Endothelial cell of umbilical vein (primary cell): ENCODE data around the gene SPATS2L. TPM values are rescaled to one million over a fixed set of nuclear protein-coding genes. Genes with fewer than 3 reads are reported as not detected.

Source experiments
- BruUV-seq: library from RNA; stranded (reverse); fragments of 400-500 nt; replicated peaks from 2 replicates; lab custom pipeline; 2021; lab: Mats Ljungman, UMichigan
- CTCF ChIA-PET: fragments of 300-600, 350-600 bp; sonication (Branson Sonifier 250); formaldehyde crosslinking; loops from one replicate; lab custom pipeline; 2021; ENCODE audit warnings: antibody characterized with exemption, inconsistent platforms; lab: Charles Lee
- POLR2A ChIA-PET: fragments of 300-600, 350-600 bp; sonication (Branson Sonifier 250); formaldehyde crosslinking; loops from one replicate; lab custom pipeline; 2021; ENCODE audit warnings: antibody characterized with exemption, inconsistent platforms; lab: Charles Lee
- DNase-seq: peaks from one replicate; pipeline ENCODE4 v3.0.0-alpha.2; 2011; ENCODE audit warnings: low read depth, low spot score
- FAIRE-seq: peaks from 2 replicates; lab custom pipeline; 2011; peaks lifted over from hg19 to GRCh38; lab: Jason Lieb, UNC
- H2AFZ ChIP-seq: 2 replicates; pipeline ENCODE4 v1.6.0; 2012; ENCODE audit warnings: low read depth, low read length, control low read depth, inconsistent platforms
- H3K27ac ChIP-seq: 2 replicates; pipeline ENCODE4 v1.5.1; 2011; ENCODE audit warnings: low read depth, mild to moderate bottlenecking, control low read depth, low read length, moderate library complexity; ENCODE audit not compliant: insufficient read depth
- H3K27me3 ChIP-seq, 2 experiments: 2 replicates each; pipeline versions ENCODE4 v1.6.0 to v1.6.1; 2011; ENCODE audit warnings: low read length in 2 of 2, mixed read lengths in 1 of 2; ENCODE audit not compliant: control insufficient read depth in 2 of 2, insufficient read depth in 2 of 2
- H3K36me3 ChIP-seq, 2 experiments: 2 replicates in 1 of 2; 3 replicates in 1 of 2; pipeline ENCODE4 v1.5.1; 2011; ENCODE audit warnings: low read length in 2 of 2, mild to moderate bottlenecking in 1 of 2, moderate library complexity in 1 of 2; ENCODE audit not compliant: control insufficient read depth in 2 of 2, insufficient read depth in 2 of 2; ENCODE audit errors: extremely low read depth in 1 of 2
- H3K4me1 ChIP-seq: 3 replicates; pipeline ENCODE4 v1.5.1; 2011; ENCODE audit warnings: mild to moderate bottlenecking, low read length; ENCODE audit not compliant: control insufficient read depth, insufficient read depth; ENCODE audit errors: extremely low read depth
- H3K4me2 ChIP-seq: 2 replicates; pipeline ENCODE4 v1.6.1; 2011; ENCODE audit warnings: low read length, control low read depth, mixed read lengths; ENCODE audit not compliant: insufficient read depth
- H3K4me3 ChIP-seq, 3 experiments: fragments of 200-600 bp in 1 of 3; sonication (generic), shearing (Covaris generic) in 1 of 3; replicated peaks in 1 of 3; 2 replicates each; pipeline ENCODE4 v1.5.1; 2011 to 2016; ENCODE audit warnings: control low read depth in 3 of 3, low read length in 3 of 3, mild to moderate bottlenecking in 2 of 3, inconsistent platforms in 1 of 3, low read depth in 1 of 3, moderate library complexity in 1 of 3; ENCODE audit not compliant: insufficient read depth in 1 of 3
- H3K79me2 ChIP-seq: 2 replicates; pipeline ENCODE4 v1.6.0; 2012; ENCODE audit warnings: low read length, inconsistent platforms; ENCODE audit not compliant: control insufficient read depth, insufficient read depth
- H3K9ac ChIP-seq: replicated peaks from 2 replicates; pipeline ENCODE3; 2011; ENCODE audit warnings: low read length, control low read depth; ENCODE audit not compliant: insufficient read depth; ENCODE audit errors: extremely low read depth
- H3K9me1 ChIP-seq: replicated peaks from 3 replicates; pipeline ENCODE4 v1.6.0; 2011; ENCODE audit warnings: mild to moderate bottlenecking, low read length; ENCODE audit not compliant: control insufficient read depth, insufficient read depth; ENCODE audit errors: extremely low read depth
- H3K9me3 ChIP-seq: replicated peaks from 2 replicates; pipeline ENCODE4 v1.5.1; 2012; ENCODE audit warnings: low read length, inconsistent platforms; ENCODE audit not compliant: control insufficient read depth, insufficient read depth
- H4K20me1 ChIP-seq: replicated peaks from 2 replicates; pipeline ENCODE3; 2011; ENCODE audit warnings: mild to moderate bottlenecking, low read length; ENCODE audit not compliant: control insufficient read depth, insufficient read depth; ENCODE audit errors: extremely low read depth
- CTCF ChIP-seq, 2 donors: IDR thresholded peaks; 1 replicate in 1 of 2; 2 replicates in 1 of 2; pipeline ENCODE4 v1.5.1; 2011; ENCODE audit warnings: low read length in 2 of 2, mild to moderate bottlenecking in 2 of 2, moderate library complexity in 2 of 2, control low read depth in 1 of 2, inconsistent platforms in 1 of 2, low read depth in 1 of 2; ENCODE audit not compliant: insufficient read depth in 1 of 2; ENCODE audit errors: extremely low read depth in 1 of 2
- EZH2 ChIP-seq: IDR thresholded peaks from 2 replicates; pipeline ENCODE4 v1.6.1; 2012; ENCODE audit warnings: borderline replicate concordance, low read depth, mild to moderate bottlenecking, moderate library complexity, low read length, inconsistent platforms; ENCODE audit not compliant: severe bottlenecking
- FOS ChIP-seq: IDR thresholded peaks from 2 replicates; pipeline ENCODE4 v1.6.1; 2011; ENCODE audit warnings: mild to moderate bottlenecking, low read length, moderate library complexity, borderline replicate concordance; ENCODE audit not compliant: insufficient read depth
- GATA2 ChIP-seq: IDR thresholded peaks from 2 replicates; pipeline ENCODE4 v1.7.0; 2011; ENCODE audit warnings: low read depth, mild to moderate bottlenecking, moderate library complexity, mixed read lengths, low read length; ENCODE audit not compliant: insufficient read length, insufficient read depth
- JUN ChIP-seq: IDR thresholded peaks from 2 replicates; pipeline ENCODE4 v1.6.1; 2011; ENCODE audit warnings: borderline replicate concordance, low read depth; ENCODE audit not compliant: insufficient read length, insufficient read depth
- POLR2A ChIP-seq: IDR thresholded peaks from 2 replicates; pipeline ENCODE4 v1.6.1; 2012; ENCODE audit warnings: low read depth, mild to moderate bottlenecking, control low read depth, low read length
- POLR2AphosphoS5 ChIP-seq: IDR thresholded peaks from 2 replicates; pipeline ENCODE4 v1.6.1; 2012; ENCODE audit warnings: low read depth, mild to moderate bottlenecking, control low read depth, low read length, moderate library complexity; ENCODE audit not compliant: insufficient read depth
- dilution Hi-C: fragments of 300-500 bp; cut with MboI; formaldehyde crosslinking; loops from one replicate; pipeline ENCODE4 v1.15.0; 2019; ENCODE audit warnings: low sequenced_read_pairs; ENCODE audit not compliant: extremely low pct_ligation_motif_present
- intact Hi-C: fragments of 100-400 bp; cut with micrococcal nuclease; formaldehyde crosslinking; loops from one replicate; pipeline ENCODE4 v1.10.0; 2022
- polyA plus RNA-seq, 4 experiments: library from polyadenylated mRNA; depleted of rRNA in 3 of 4; stranded (reverse) in 3 of 4; unstranded in 1 of 4; fragments of >200 nt; gene quantifications; 2 replicates each; pipeline versions ENCODE4 v1.2.1 to v1.2.3, GENCODE V29; 2011 to 2012; ENCODE audit warnings: missing spikeins in 1 of 4
- total RNA-seq: library from RNA; stranded (reverse); gene quantifications from 2 replicates; pipeline ENCODE4 v1.2.3, GENCODE V29; 2021

SPATS2L gene
- total and polyA plus RNA-seq, 2 donors (not counting 3 experiments of a cell fraction or from before 2014, with no cell fraction given), result 29.1 to 72.9 TPM

GRCh38 chr2:200446612-200447011 lies 140.1 kb downstream of the SPATS2L start:
- no TSS peak for BruUV-seq
- TF ChIP-seq CTCF (IDR thresholded peaks at IDR 0.05; ENCODE audit: extremely low read depth in 1 of 2, insufficient read depth in 1 of 2, low read depth in 1 of 2, low read length in 2 of 2) (no peak), POLR2A (no peak), GATA2 (no peak), JUN (no peak), EZH2 (no peak), FOS (no peak), POLR2AphosphoS5 (no peak)
- intact Hi-C loops, result no loop called here
- H3K9ac ChIP-seq, result no peak overlapping the region
- peaks cover 2 to 3% of the 10 kb centered on the region in 2 experiments for H3K36me3 ChIP-seq
- H3K4me2 ChIP-seq, result no peak overlapping the region
- DNase-seq (no peak), FAIRE-seq (no peak)
- H2AFZ ChIP-seq, result no peak overlapping the region
- no peaks in the 10 kb centered on the region for H3K9me1 ChIP-seq
- ChIA-PET POLR2A (no interaction called here), CTCF (no interaction called here)
- no peak overlapping the region for H3K27ac ChIP-seq
- H4K20me1 ChIP-seq, result no peaks in the 10 kb centered on the region
- no peaks in the 10 kb centered on the region for H3K27me3 ChIP-seq
- dilution Hi-C loops, result no loop called here
- no peak overlapping the region for H3K4me3 ChIP-seq
- H3K79me2 ChIP-seq, result no peaks in the 10 kb centered on the region
- H3K4me1 ChIP-seq, result no peaks in the 10 kb centered on the region
- no peaks in the 10 kb centered on the region for H3K9me3 ChIP-seq
